Measurements from ENCODE around the gene HUNK. TPM values are rescaled to one million over a fixed set of nuclear protein-coding genes. Genes with fewer than 3 reads are reported as not detected.

The HUNK gene
- polyA plus RNA-seq, 1 donor (not counting 4 experiments of a cell fraction or from before 2014, with no cell fraction given) = 0.03 TPM

GRCh38 chr21:32004291-32004690, 131.5 kb downstream of the HUNK start:
- dilution Hi-C loops (cut with MboI; ENCODE audit: extremely low pct_ligation_motif_present, low sequenced_read_pairs) = no loop called here
- no peaks in the 10 kb centered on the region for H3K36me3 ChIP-seq (ENCODE audit: control insufficient read depth in 2 of 2, extremely low read depth in 1 of 2, insufficient read depth in 2 of 2, low read length in 2 of 2)
- H3K4me2 ChIP-seq (ENCODE audit: control insufficient read depth, extremely low read depth, insufficient read depth, low read depth, low read length) = no peak overlapping the region
- H3K27me3 ChIP-seq (ENCODE audit: control insufficient read depth, extremely low read depth, insufficient read depth, low read length) = no peaks in the 10 kb centered on the region
- no peaks in the 10 kb centered on the region for H3K9me3 ChIP-seq (ENCODE audit: control insufficient read depth, low read depth, low read length)
- no peak overlapping the region for H2AFZ ChIP-seq (ENCODE audit: control insufficient read depth, low read length)
- DNase-seq (ENCODE audit: low read depth, low spot score) (no peak), FAIRE-seq (no peak)
- H3K9ac ChIP-seq (ENCODE audit: control insufficient read depth, extremely low read depth, insufficient read depth, low read length) = no peak overlapping the region
- no peak for TF ChIP-seq CTCF (optimal IDR thresholded peaks at IDR 0.05 in 1 of 3, IDR thresholded peaks at IDR 0.05 in 1 of 3, conservative IDR thresholded peaks at IDR 0.05 in 1 of 3; ENCODE audit: extremely low read depth in 1 of 3, insufficient read depth in 2 of 3, low read length in 3 of 3)
- TF ChIP-seq EZH2 (IDR thresholded peaks at IDR 0.05; ENCODE audit: low read length) = no peak
- no peaks in the 10 kb centered on the region for H3K9me1 ChIP-seq (ENCODE audit: control insufficient read depth, extremely low read depth, insufficient read depth, low read length)
- no peak overlapping the region for H3K27ac ChIP-seq (ENCODE audit: control insufficient read depth, insufficient read depth, low read length)
- no peak overlapping the region for H3K4me3 ChIP-seq (ENCODE audit: control insufficient read depth in 2 of 3, extremely low read depth in 1 of 3, insufficient read depth in 2 of 3, low read depth in 1 of 3, low read length in 3 of 3)
- no peaks in the 10 kb centered on the region for H3K79me2 ChIP-seq (ENCODE audit: control insufficient read depth, insufficient read depth, low read length)
- no peaks in the 10 kb centered on the region for H3K4me1 ChIP-seq (ENCODE audit: control insufficient read depth, extremely low read depth, insufficient read depth, low read length)
- no peaks in the 10 kb centered on the region for H4K20me1 ChIP-seq (ENCODE audit: control insufficient read depth, extremely low read depth, insufficient read depth, low read length)

GRCh38 chr21:32007456-32007855, 134.6 kb downstream of the HUNK start:
- Histone ChIP-seq H3K9me3 (ENCODE audit: control insufficient read depth, low read depth, low read length) (no peaks in the 10 kb centered on the region), H3K4me3 (ENCODE audit: control insufficient read depth in 2 of 3, extremely low read depth in 1 of 3, insufficient read depth in 2 of 3, low read depth in 1 of 3, low read length in 3 of 3) (no peak overlapping the region), H3K4me2 (ENCODE audit: control insufficient read depth, extremely low read depth, insufficient read depth, low read depth, low read length) (no peak overlapping the region), H3K27me3 (ENCODE audit: control insufficient read depth, extremely low read depth, insufficient read depth, low read length) (no peaks in the 10 kb centered on the region), H3K4me1 (ENCODE audit: control insufficient read depth, extremely low read depth, insufficient read depth, low read length) (no peaks in the 10 kb centered on the region), H3K36me3 (ENCODE audit: control insufficient read depth in 2 of 2, extremely low read depth in 1 of 2, insufficient read depth in 2 of 2, low read length in 2 of 2) (no peaks in the 10 kb centered on the region), H3K9ac (ENCODE audit: control insufficient read depth, extremely low read depth, insufficient read depth, low read length) (no peak overlapping the region), H4K20me1 (ENCODE audit: control insufficient read depth, extremely low read depth, insufficient read depth, low read length) (no peaks in the 10 kb centered on the region), H3K79me2 (ENCODE audit: control insufficient read depth, insufficient read depth, low read length) (no peaks in the 10 kb centered on the region), H2AFZ (ENCODE audit: control insufficient read depth, low read length) (no peak overlapping the region), H3K27ac (ENCODE audit: control insufficient read depth, insufficient read depth, low read length) (no peak overlapping the region), H3K9me1 (ENCODE audit: control insufficient read depth, extremely low read depth, insufficient read depth, low read length) (no peaks in the 10 kb centered on the region)
- no peak for DNase-seq (ENCODE audit: low read depth, low spot score)
- dilution Hi-C loops (cut with MboI; ENCODE audit: extremely low pct_ligation_motif_present, low sequenced_read_pairs) = no loop called here
- no peak for FAIRE-seq
- TF ChIP-seq EZH2 (IDR thresholded peaks at IDR 0.05; ENCODE audit: low read length) = no peak
- TF ChIP-seq CTCF (optimal IDR thresholded peaks at IDR 0.05 in 1 of 3, IDR thresholded peaks at IDR 0.05 in 1 of 3, conservative IDR thresholded peaks at IDR 0.05 in 1 of 3; ENCODE audit: extremely low read depth in 1 of 3, insufficient read depth in 2 of 3, low read length in 3 of 3) = no peak
